ENCODE results near the gene RAB12.
A peak's percentile ranks its signal among the peaks of the same experiment; 100 is the strongest.
"Not testable (repeated sequence)": the region's sequence is repeated elsewhere in the genome, so short reads cannot be mapped to it uniquely, and the experiment has no call there.

The RAB12 gene

DNA sequence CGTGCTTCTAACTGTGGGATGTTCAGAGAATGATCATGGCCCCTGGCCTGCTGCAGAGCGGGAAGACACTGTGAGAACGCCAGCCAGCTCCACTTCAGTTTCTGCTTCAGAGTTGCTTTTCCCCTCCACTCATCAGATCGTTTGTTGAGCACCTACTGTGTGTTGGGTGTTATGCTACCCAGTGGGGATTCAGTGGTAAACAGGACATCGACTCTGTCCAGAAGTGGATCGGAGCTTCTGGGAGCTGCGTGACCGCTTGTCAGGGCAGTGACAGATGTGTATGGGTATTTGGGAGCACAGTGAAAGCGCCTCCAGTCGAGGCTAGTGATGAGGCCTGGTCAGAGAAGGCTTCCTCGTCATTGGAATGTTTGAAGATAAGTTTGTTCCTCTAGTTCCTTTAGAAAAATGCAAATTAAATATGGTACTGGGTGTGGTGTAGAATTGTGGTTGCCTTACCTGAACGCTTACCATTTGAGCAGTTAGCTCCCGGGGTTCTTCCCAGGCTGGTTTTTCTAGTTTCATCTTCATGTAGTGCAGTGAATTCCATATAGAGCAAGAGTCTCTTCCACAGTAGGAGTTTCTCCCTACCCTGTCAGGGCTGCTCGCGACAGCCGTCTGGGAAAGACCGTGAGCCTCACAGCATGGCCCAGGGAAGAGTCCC, 2.8 kb downstream of the RAB12 start:
- DNase-seq (ENCODE audit: low read depth), result no peak

DNA sequence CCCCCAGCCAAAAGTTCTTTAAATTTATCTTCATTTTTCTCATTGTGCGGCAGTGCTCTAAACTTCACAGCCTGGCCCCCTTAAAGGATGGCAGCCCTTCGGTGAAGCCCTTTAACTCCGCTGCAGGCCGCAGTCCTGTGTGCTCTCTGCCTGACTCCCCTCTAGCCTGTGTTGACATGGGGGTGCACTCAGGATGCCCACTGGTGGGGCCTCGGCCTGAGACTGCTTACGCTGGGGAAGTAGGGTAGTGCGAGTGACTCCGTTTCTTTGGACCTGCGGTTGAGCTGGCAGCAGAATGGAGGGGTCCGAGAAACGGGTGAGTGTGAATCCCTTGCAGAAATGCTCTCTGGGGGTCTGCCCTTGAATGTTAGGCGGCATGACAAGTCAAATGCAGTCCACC, 5.6 kb downstream of the RAB12 start:
- DNase-seq (ENCODE audit: low read depth), result no peak

DNA sequence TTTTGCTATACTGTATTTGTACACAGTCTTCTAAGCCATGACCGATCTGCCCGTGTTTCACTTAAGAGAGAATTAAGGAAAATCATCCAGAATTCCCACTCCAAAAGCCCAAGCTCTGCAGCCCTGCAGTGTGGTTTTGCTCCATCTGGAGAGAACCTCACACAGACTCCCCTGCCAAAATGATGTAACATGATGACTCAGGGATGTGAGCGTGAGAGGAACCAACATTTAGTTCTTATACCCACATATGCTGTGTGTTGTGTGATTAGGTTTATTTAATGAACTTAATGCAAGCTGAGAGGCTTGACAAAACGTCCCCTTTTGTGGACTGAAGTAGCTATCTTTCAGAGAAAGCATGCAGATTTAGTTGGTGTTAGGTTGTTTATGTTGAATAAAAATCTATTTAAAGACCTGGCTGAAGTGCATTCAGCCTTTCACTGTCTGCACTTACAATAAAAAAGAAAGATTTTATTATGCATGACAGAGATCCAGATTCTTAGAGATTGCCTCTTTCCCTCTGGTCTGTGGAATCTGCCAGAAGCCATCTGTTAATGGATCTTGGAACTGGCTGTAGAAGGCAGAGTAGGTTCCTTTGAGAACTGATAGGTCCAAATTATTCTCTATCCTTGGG, 6.3 kb downstream of the RAB12 start:
- peak; percentile 53 for DNase-seq (ENCODE audit: low read depth)

DNA sequence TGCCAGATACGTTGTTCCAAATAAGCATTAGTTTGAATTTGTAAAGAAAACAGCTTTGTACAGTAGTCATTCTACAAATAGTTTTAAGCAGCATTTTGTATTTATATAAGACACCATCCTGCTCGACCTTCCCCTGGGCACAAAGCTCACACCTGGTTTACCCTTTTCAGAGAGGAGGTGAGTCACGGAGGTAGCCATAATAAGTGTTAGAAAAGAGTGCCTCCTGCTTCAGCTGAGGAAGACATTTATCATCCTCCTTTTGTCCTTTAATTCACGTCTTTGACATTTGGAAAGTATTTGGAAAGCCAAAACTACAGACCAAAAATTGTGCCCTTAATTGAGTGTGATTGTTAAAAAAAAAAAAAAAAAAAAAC, 6.8 kb downstream of the RAB12 start:
- no peak for DNase-seq (ENCODE audit: low read depth)

DNA sequence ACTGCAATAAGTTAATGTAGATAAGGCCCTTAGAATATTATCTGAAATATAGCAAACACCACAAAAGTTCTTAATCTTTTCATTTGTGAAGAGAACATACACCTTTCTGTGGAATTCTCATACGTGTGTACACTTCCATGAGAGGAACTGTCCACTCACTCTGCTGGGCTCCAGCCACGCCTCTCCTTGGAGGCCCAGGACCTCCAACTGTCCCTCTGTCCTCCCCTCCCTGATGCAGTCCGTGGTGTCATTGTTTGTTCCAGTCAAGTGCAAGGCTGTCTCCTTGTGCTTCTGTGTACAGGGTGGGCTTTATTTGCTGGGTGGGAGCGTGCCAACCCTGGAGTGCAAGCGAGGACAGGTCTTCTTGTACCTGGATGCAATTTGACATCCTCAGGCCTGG, 8.7 kb downstream of the RAB12 start:
- DNase-seq (ENCODE audit: low read depth), result no peak

DNA sequence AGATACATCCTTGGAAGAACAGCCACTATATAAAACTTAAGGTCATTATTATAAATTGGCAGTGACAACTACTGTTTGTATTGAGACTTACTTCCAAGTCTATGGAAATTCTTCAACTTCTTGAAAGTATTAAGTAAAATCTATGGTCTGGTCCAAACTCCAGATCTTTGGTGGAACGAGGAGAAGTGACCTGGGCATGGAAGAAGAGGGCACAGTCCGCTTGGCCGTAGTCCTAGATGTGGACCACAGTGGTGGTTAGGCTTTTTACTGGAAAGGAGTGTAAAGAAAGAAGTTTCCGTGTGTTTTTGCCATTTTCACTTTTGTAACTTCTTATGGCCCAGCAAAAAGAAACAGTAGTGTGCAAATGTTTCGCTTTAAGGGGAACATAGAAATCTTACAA, 9.8 kb downstream of the RAB12 start:
- DNase-seq (ENCODE audit: low read depth), result no peak

DNA sequence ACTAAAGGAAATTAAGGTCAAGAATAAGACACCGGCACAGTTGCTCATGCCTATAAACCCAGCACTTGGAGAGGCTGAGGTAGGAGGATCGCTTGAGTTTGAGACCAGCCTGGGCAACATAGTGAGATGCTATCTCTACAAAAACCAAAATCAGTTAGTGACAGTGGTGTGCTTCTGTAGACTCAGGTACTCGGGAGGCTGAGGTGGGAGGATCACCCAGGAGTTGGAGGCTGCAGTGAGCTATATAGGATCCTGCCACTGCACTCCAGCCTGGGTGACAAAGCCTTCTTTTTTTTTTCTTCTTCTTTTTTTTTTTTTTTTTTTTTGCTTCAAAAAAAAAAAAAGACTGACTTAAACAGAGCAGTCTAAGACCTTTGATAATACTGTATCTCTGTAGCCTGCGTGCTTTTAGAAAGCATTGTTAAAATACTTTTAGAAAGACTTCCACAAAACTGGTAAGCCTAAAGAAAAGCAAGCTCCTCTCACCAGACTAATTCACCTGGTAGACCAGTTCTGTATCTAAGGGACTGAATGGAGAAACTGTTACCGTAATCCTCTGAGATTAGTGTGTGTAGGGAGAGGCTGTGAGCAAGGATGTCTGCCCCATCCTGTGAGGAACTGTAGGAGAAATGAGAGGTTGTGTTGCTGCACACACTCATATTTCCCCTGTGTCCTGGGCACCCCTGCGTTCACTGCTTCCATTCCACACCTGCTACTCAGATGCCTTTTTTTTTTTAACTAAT, 10.8 kb downstream of the RAB12 start:
- DNase-seq (ENCODE audit: low read depth), result no peak

DNA sequence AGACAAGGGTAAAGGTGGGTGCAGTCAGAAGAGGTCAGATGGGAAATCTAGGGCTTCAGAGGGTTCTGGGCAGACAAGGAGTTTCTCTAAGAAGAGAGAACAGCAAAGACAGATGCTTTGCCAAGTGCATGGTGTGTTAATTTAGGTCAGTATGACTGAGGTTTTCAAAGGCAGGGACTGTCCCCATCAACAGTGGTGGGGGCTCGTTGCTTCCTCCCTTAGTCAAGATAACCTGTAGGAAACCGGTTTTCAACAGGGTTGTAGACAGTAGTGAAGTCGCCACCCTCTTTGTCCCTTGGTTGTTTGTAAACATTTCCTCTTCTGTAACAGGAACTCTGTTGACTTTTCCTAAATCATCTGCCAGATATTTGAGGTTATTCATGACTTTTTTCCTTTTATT, 11.6 kb downstream of the RAB12 start:
- no peak for DNase-seq (ENCODE audit: low read depth)

DNA sequence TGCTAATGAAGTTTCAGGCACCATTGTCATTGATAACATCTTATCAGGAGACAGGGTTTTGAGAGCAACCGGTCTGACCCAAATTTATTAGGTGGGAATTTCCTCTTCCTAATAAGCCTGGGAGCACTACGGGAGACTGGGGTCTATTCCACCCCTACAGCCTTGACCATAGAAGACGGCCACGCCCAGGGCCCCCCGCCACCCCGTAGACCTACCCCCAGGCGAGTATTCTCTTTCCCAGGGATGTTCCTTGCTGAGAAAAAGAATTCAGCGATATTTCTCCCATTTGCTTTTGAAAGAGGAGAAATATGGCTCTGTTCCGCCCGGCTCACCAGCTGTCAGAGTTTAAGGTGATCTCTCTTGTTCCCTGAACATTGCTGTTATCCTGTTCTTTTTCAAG, 13.4 kb downstream of the RAB12 start:
- not testable (repeated sequence) for DNase-seq (ENCODE audit: low read depth)

DNA sequence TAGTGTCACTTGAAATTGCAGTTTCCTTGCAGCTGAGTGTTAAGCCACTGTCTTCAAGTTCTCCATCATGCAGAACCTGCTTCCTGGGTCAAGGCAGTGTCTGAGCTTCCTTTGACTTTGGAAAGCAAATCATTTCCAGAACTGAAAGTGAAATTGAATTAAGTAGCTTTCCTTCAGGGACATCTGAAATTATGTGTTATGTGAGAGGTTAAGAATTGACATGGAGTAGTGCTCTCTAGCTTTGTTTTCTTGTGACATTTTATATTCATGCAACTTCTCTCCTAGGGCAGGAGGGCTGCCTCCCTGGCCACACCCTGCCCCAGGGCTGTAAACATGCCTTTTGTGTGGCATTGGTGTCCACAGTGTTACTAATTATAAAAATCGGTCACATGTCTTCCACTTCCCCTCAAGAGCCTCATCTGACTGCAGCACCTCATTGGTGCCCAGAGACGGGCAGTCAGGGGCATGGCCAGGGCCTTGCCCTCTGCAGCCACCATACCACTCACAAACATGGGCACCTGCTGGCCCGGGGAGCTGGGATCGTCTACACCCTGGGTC, 14.4 kb downstream of the RAB12 start:
- no peak for DNase-seq (ENCODE audit: low read depth)

DNA sequence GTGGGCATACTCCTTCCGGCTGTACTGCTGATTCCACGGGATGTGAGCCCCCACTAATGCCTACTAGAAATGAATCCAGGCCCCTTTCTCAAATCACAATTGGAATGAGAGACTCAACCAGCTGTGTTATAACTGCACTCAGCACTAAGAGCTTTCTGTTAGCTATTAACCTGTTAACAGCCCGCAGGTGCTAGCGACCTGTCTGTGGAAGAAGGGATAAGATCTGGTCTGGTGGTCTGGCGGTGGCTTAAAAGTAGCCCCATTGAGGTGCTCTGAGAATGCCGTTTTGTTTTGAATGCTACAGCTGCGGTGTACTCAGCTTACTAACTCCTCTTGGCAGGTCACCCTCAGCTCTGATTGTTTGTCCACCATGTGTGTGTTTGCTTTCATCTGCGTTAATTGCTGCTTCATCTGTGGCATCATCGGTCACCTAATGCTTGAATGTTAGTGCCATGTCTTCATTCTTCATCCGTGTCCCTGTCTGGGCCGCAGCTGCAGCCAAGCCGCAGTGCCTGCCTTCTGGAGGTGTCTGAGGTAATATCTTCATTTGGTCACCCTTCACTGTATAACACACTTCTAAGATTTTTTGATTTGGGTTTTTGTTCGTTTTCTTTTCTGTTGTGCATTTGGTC, 16.3 kb downstream of the RAB12 start:
- DNase-seq (ENCODE audit: low read depth), result no peak

DNA sequence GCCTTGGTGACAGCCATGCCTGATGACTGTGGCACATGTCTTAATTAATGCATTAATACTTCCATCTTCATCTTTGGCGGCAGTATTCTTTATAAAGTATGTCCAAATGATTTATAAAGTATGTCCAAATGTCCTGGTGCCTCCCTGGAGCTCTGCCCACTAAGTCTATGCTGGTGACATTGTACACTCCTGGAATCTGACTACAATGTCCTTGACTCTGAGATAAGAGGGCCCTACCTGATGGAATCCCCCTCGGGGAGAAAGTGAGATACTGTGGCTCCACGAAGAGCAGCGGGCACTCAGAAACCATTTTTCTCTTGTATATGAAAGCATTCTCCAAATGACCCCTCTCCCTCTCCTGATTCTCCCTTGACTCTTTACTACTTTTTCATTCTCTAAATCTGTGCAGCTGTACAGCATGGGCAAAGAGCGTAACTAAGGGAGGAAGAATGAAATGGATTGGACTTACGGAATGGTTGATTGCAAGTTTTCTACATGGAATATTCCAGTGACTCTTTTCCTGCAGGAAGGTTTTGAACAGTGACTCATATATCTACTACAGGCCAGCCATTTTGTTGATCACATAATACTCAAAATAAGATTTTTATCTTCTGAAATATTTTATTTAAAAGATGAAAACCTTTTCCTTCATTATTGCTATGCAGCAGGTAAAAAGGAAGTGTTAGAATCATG, 17.3 kb downstream of the RAB12 start:
- DNase-seq (ENCODE audit: low read depth), result no peak

DNA sequence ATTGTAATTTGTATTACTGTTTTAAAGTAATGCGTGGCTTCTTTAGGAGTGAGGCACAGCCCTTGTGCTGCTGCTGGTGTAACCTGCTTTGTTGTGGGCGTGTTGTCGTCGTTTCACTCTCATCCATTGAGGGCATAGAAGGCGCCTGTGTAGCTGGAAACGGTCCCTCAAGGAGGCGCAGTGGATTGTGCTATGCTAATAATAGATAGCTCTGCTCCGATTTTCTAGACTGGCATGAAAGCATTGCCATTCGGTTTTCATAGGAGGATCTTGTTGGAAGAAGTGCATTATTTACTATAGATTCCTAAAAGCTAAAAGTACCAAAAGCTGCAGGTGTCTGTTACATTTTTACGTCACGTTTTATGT, 17.9 kb downstream of the RAB12 start:
- DNase-seq (ENCODE audit: low read depth), result no peak

DNA sequence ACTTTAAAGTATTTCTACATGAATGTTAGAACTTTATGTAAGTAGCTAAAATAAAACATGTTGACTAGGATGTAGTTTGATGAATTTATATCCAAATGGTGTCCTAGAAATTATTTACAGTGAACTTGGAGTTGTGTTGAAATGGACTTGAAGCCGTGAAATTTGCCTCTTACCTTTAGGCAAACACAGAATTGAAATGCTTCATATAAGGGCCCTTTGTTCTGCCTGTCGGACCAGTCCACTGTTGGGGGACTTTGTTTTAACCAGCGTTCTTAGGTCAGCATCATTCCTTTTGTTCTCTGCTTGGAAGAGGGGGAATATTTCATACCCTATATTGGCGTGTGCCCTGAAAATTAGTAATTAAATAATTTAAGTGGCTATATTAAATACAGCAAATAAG, 18.3 kb downstream of the RAB12 start:
- DNase-seq (ENCODE audit: low read depth), result no peak

DNA sequence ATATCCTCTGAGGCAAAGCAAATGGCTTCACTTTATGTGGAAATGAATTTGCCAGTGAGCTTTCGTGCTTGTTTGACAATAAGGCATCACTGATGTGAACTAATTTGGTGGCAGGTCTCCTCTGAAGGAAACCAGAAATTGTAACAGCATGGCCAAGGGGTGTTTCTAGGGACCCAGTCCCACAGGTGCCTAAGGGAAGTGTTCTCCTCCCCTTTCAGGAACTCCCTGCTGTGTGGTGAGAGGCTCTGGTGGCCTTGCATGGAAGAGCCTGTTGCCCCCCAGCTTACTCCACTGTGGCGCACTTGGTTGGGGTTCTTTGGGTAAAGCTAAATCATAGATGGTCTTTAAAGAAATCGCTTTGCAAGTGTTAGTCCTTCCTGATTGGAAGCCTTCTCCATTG, 20.4 kb downstream of the RAB12 start:
- DNase-seq (ENCODE audit: low read depth), result no peak

DNA sequence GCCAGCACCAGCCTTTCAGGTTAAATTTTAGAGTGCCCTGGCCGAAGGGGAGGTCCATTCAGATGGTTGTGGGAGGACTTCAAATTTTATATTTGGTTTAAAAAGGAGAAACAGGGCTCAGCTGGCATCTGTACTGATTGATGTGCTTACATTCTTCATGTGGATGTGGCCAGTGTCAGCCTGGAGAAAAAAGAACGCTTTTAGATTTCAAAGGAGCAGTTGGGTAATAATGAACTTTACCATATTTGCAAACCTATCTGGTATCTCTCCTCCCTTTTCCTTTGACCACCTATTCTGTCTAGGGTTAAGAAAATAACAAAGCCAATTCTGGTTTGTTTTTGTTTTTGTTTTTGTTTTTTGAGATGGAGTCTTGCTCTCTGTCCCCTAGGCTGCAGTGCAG, 21.3 kb downstream of the RAB12 start:
- no peak for DNase-seq (ENCODE audit: low read depth)

DNA sequence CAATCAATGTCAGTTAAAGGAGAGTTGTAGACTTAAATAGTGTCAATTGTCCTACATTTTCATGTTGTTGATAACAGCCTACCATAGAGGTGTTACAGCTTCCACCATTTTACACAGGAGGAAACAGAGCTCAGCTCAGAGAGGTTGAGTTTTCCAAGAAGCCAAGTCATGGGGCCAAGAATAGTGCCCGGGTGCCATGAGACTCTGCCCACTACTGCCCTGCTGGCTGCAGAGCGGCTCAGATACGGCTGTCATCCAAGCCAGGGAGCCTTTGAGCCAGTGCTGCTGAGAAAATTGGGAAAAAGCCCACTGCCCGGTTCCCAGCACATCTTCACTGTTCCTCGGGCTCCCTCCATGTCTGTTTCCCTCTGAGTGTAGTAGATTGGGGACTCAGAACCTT, 22.0 kb downstream of the RAB12 start:
- DNase-seq (ENCODE audit: low read depth), result no peak

DNA sequence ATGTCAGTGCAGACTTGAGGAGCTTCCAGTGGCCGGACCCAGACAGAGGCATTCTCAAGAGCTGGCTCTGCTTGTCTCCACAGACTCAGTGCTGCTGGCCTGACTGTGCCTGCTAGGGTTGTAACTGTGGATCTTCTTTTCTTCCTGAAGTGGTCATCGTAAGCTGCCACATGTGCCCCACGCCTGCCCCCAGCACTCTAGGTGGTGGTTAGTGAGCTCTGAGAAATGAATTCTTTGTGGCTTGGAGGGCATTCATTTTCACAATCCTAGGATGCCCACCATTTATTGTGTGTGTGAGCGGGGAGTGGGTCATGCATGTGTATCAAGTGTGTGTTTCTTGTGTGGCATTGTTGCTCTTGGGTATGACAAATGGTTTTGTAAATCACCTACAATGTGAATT, 23.1 kb downstream of the RAB12 start:
- no peak for DNase-seq (ENCODE audit: low read depth)

DNA sequence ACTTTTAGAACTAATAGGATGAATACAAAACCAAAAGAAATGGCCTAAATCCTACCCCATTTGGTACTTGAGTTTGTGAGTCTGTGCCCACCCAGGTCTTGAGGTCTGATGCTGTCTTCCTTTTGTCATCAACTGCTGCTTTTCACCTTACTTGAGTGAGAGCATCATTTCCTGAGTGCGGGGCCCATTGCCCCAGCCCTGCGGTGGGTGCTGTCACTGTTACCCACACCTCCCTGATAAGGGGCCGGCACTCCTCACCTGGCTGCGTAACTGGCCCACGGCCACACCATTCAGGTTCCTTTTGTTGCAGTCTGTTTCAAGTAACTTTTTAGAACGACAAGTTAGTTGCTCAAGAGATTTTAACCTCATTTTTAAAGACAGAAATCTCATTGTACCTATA, 25.3 kb downstream of the RAB12 start:
- no peak for DNase-seq (ENCODE audit: low read depth)

DNA sequence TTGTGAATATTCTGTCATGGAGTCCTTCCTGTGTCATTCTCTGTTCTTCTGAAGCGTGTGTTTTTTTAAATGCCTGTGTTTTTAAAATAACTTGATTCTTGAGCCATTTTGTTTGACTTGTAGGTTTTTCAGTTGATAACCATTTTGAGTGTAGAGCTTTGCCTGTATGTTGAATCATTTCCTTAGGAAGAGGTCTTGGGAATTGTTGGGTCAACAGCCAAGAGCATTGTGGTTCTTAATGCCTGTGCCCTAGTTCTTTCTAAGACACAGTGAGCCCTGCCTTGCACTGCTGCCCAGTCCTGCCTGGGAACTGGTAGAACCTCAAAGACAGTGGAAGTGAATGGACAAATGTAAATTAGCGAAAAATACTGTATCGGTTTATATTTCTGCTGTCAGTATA, 25.9 kb downstream of the RAB12 start:
- DNase-seq (ENCODE audit: low read depth), result no peak

DNA sequence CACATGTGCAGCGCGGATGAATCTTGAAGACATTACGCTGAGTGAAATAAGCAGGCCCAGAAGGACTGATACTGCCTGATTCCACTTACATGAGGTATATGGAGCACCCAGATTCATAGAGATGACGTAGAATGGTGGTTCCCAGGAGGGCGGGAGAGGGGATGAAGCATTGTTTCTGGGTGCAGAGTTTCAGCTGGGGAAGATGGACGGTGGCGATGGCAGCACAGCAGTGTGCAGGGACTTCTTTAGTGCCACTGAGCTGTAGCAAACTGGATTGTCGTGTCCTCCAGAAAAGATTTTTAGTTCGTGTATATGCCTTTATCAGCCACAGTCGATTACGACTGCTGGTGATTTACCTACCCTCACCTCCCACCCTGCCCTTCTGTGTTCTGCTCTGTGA, 30.5 kb downstream of the RAB12 start:
- DNase-seq (ENCODE audit: low read depth), result no peak

DNA sequence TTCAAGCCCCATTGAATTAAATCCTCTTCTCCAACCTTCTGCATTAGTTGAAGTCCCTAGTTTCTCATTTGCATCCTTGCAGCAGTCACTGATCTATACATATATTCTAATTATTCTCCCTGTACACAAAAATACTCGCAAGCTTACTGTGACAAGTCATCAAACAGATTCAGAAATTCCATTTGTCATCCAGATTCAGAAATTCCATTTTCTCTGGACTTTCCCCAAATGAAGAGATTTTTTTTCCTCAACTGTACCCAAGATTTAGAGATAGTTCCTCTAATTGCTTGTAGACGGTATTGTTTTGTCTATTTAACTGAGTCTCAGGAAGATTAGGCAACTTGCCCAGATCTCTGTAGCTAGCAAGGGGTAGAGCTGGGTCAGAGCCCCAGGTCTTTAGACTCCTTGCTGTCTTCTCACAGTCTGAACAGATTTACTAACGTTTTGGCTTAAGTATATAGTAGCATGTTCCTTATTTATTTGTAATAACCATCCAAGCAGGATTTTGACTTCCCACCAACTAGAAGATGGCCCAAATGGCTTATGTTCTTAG, 34.2 kb downstream of the RAB12 start:
- DNase-seq (ENCODE audit: low read depth), result no peak
